Left lung (tissue), 10 donors: ENCODE data around the gene TSC22D3. TPM values are rescaled to one million over a fixed set of nuclear protein-coding genes. Genes with fewer than 3 reads are reported as not detected.

Source experiments
- ATAC-seq: fragments of 200-7000 bp; cut with Tn5 transposase; one replicate; pipeline ENCODE4 v1.9.1; 2020; ENCODE audit warnings: moderate library complexity
- DNase-seq, 4 donors: peaks; one replicate each; pipeline ENCODE4 v3.0.0-alpha.2; 2013 to 2020
- H3K27ac ChIP-seq, 2 donors: fragments of 200-600 bp; sonication (generic) in 1 of 2; one replicate each; pipeline versions ENCODE4 v1.5.0 to v1.8.0; 2020 to 2021
- H3K27me3 ChIP-seq, 2 donors: fragments of 200-600 bp; sonication (generic) in 1 of 2; one replicate each; pipeline versions ENCODE4 v1.5.0 to v1.8.0; 2020 to 2021
- H3K36me3 ChIP-seq, 2 donors: fragments of 200-600 bp; sonication (generic) in 1 of 2; one replicate each; pipeline versions ENCODE4 v1.5.0 to v1.8.0; 2020 to 2021
- H3K4me1 ChIP-seq, 2 donors: fragments of 200-600 bp; one replicate each; pipeline ENCODE4 v1.8.0; 2021
- H3K4me3 ChIP-seq, 2 donors: fragments of 200-600 bp; sonication (generic) in 1 of 2; one replicate each; pipeline versions ENCODE4 v1.5.0 to v1.8.0; 2020 to 2021; ENCODE audit warnings: mild to moderate bottlenecking in 1 of 2
- H3K9me3 ChIP-seq, 2 donors: fragments of 200-600 bp; sonication (generic) in 1 of 2; one replicate each; pipeline versions ENCODE4 v1.5.0 to v1.8.0; 2020 to 2021
- intact Hi-C, 2 donors: fragments of 100-400 bp; cut with DNase I; formaldehyde crosslinking; loops; one replicate each; pipeline versions ENCODE4 v1.11.2 to v1.14.2; 2022
- polyA plus RNA-seq, 6 donors: library from polyadenylated mRNA; unstranded; fragments of 120-200 nt; gene quantifications; one replicate each; pipeline ENCODE4 v1.2.1, GENCODE V29; 2013; ENCODE audit not compliant: insufficient read length in 6 of 6
- total RNA-seq, 2 donors: library from RNA; stranded (reverse); fragmentation: NEBNext Ultra II Directional; extraction: Animal tissue kit (Norgen Biotek cat#: 25700); gene quantifications; one replicate each; pipeline ENCODE4 v1.2.1, GENCODE V29; 2021
- TF ChIP-seq, protein P1 (sequence below), 2 donors: fragments of 200-600 bp; sonication (generic) in 1 of 2; IDR thresholded peaks; one replicate each; pipeline versions ENCODE4 v1.5.0 to v1.8.0; 2021; ENCODE audit warnings: antibody characterized with exemption in 2 of 2
- donor health status: DM: no; HTN: yes; CAD: no.
- donor health status: DM: no; HTN: no; CAD: no.

The TSC22D3 gene
- total and polyA plus RNA-seq, 8 donors: 119 to 156 (median 126) TPM

DNA sequence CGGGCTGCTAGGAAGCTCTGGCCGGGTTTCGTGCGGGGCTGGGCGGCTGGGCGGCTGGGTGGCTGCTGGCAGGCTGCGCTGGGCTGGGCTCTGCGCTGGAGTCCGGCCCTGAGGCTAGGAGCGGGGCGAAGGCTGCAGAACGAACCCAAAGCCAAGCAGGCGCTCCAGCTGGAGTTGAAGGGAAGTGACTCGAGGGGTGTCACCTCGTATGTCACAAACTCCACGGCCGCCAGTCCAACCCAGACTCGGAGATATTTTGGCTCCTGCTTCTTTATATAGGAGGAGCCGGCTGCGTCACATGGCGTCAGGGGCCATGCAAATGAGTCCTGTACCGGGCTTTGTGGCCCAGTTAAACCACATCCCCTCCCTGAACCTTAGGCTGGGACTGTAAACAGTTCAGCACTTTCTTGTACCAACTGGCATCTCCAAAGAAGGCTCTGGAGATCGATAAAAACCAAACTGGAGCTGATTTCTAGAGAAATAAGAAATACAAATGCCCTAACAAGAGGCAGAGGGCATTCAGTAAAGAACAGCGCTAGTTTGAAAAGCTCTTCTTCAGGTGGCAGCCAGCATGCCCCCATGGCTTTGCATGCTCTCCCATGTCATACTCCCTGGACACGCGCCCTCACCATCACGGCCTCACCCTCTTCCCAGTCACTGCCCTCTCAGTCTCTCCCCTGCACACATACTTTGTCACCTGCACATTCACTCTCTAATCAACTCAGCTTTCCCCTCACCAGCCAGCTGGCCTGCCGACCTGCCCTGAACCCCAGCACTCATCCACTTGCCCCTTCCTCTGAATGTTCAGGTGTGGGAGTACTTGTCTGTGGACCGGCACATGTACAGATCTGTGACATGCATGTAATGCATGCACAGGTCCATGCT lies 58.5 kb downstream of the TSC22D3 start:
- ATAC-seq: peak; percentile 70

DNA sequence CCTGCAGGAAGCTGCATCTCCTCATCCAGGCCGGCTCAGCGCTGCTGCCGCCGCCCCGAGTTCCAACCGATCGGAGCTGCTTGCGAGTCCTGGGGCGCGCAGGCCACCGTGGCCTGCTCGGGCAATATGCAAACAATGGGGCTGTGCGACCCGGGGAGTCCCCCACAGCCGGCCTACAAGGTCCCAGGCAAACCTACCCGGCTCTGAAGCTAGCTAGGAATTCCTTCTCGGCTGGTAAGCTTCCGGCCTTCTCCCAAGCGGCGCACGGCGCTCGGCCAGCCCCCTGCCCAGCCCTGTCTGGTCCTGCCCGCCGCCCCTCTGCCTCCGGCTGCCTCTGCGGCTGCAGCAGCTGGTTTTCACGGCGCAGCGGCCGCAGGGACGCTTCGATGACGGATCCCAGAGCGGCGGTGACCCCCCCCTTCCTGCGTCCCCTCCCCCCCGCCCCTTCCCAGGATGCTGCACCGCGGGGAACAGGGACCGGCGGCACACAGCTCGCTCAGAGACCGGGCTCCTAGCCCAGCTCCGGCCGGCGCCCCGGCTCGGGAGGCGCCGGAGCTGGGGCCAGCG lies 59.4 kb downstream of the TSC22D3 start:
- DNase-seq (peak in 2 of 4 donors; percentile 58 to 78), ATAC-seq (peak; percentile 7)
- intact Hi-C loops: loop anchor here in 1 of 2 donors (5.0 kb wide), 1 partner anchor 39 kb away; no protein-coding TSS in a partner anchor

More for the DNA sequence above, 58.5 kb downstream of the TSC22D3 start:
- no peaks in the 10 kb centered on the region for H3K27me3 ChIP-seq
- peak overlapping the region; percentile 54 to 72 for H3K4me3 ChIP-seq
- peaks cover 4 to 58% of the 10 kb centered on the region in 2 donors for H3K4me1 ChIP-seq
- TF ChIP-seq, protein P1, sequence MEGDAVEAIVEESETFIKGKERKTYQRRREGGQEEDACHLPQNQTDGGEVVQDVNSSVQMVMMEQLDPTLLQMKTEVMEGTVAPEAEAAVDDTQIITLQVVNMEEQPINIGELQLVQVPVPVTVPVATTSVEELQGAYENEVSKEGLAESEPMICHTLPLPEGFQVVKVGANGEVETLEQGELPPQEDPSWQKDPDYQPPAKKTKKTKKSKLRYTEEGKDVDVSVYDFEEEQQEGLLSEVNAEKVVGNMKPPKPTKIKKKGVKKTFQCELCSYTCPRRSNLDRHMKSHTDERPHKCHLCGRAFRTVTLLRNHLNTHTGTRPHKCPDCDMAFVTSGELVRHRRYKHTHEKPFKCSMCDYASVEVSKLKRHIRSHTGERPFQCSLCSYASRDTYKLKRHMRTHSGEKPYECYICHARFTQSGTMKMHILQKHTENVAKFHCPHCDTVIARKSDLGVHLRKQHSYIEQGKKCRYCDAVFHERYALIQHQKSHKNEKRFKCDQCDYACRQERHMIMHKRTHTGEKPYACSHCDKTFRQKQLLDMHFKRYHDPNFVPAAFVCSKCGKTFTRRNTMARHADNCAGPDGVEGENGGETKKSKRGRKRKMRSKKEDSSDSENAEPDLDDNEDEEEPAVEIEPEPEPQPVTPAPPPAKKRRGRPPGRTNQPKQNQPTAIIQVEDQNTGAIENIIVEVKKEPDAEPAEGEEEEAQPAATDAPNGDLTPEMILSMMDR (IDR thresholded peaks at IDR 0.05): no peak
- intact Hi-C loops: loop anchor here in 1 of 2 donors (5.0 kb wide), 1 partner anchor 40 kb away; no protein-coding TSS in a partner anchor
- H3K9me3 ChIP-seq: no peaks in the 10 kb centered on the region
- H3K27ac ChIP-seq: peak overlapping the region; percentile 92 to 98
- DNase-seq: peak in 3 of 4 donors; percentile 83 to 90 (median 88)
- peaks cover 0 to 28% of the 10 kb centered on the region in 2 donors for H3K36me3 ChIP-seq

DNA sequence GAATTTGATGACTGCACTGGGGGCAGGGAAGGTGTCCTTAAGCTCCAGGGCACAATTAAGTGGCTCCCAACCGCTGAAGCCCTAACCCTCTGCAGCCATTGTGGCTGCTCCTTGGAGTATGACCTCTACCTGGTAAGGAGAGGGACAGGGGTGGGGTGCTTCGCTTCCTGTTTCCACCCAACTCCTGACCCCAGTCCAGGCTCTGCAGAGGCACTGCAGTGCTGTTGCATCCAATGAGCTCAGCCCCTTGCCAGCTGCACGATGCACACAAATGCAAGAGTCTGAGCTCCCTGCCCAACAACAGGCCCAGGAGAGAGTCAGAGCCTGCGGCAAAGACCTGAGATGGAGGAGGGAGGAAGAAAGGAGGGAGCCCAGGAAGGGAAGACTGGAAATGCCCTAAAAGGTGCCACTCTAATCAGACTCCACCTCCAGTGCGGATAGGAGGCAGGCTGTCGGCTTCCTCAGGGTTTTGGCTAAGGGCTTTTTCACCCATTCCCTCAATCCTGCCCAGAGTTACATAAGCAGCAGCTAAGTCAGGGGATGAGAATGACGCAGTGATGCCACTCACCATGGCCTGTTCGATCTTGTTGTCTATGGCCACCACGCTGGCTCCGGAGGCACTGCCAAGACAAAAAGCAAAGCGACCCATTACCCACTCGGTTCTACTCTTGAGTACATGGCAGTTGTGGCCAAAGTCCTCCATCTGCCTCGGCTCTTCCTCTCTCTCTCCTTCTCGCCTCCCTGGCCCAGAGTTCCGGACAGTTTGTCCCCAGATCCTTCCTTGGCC lies 60.1 kb downstream of the TSC22D3 start:
- Histone ChIP-seq H3K4me3 (peak overlapping the region; percentile 54 to 72), H3K9me3 (no peaks in the 10 kb centered on the region), H3K36me3 (peaks cover 0 to 28% of the 10 kb centered on the region in 2 donors), H3K27me3 (no peaks in the 10 kb centered on the region), H3K27ac (peak overlapping the region; percentile 92 to 98), H3K4me1 (peaks cover 12 to 58% of the 10 kb centered on the region in 2 donors)
- TF ChIP-seq, protein P1 (IDR thresholded peaks at IDR 0.05): no peak
- ATAC-seq (no peak), DNase-seq (no peak)
- intact Hi-C loops: loop anchor here in 1 of 2 donors (5.0 kb wide), 1 partner anchor 38 kb away; no protein-coding TSS in a partner anchor

More for the DNA sequence above, 59.4 kb downstream of the TSC22D3 start:
- Histone ChIP-seq H3K36me3 (peaks cover 0 to 28% of the 10 kb centered on the region in 2 donors), H3K4me1 (peaks cover 9 to 60% of the 10 kb centered on the region in 2 donors), H3K4me3 (peak overlapping the region; percentile 54 to 72), H3K27me3 (no peaks in the 10 kb centered on the region), H3K27ac (peak overlapping the region; percentile 92 to 98), H3K9me3 (no peaks in the 10 kb centered on the region)
- TF ChIP-seq, protein P1 (IDR thresholded peaks at IDR 0.05): no peak

DNA sequence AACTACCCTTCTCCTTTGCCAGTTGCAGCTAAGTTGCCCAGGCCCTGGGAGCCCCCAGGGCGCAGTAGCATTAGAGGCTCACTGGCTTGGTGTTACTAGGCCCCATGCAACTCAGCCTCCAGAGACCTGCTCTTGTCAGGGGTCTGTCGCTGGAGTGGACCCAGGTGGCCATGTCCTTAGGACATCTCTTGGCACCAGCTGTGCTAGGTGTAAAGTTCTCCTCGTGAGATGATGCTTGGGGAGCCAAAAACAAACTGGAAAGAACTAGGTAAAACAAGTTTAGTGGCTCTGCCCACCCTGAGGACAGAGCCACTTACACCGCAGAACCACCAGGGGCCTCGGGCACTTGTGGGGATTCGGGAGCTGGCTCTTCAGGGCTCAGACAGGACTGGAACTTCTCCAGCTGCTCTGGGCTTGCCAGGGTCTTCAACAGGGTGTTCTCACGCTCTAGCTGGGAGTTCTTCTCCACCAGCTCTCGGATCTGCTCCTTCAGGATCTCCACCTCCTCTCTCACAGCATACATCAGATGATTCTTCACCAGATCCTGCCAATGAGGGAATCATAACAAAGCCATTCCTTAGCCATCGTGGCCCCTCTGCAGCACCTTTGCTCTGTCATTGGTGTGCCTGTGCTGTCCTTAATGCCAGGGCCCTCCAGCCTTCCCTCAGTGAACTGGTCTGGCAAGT lies 61.2 kb downstream of the TSC22D3 start:
- Histone ChIP-seq H3K9me3 (no peaks in the 10 kb centered on the region), H3K36me3 (peaks cover 0 to 28% of the 10 kb centered on the region in 2 donors), H3K4me1 (peaks cover 13 to 70% of the 10 kb centered on the region in 2 donors), H3K27ac (peak overlapping the region; percentile 92 to 98), H3K4me3 (peak overlapping the region in 1 of 2 donors; percentile 72), H3K27me3 (no peaks in the 10 kb centered on the region)
- ATAC-seq: peak; percentile 4
- TF ChIP-seq, protein P1 (IDR thresholded peaks at IDR 0.05): no peak
- no peak for DNase-seq
- intact Hi-C loops: no loop called here
